Spleen (tissue), 7 donors: ENCODE measurements around the gene SHANK1.

Experiments
- CTCF ChIP-seq, 11 experiments: fragments of 200-600 bp in 7 of 11; fragments of 450-650 bp in 4 of 11; sonication (generic) in 4 of 11; IDR thresholded peaks in 8 of 11; conservative IDR thresholded peaks in 3 of 11; 1 replicate in 7 of 11; 2 replicates in 4 of 11; pipeline versions ENCODE4 v1.4.0 to v1.8.0; 2016 to 2021; ENCODE audit warnings: antibody characterized with exemption in 11 of 11, inconsistent platforms in 4 of 11, mild to moderate bottlenecking in 1 of 11
- POLR2A ChIP-seq, 3 donors: fragments of 450-650 bp; IDR thresholded peaks; one replicate each; pipeline ENCODE4 v1.5.1; 2017; ENCODE audit warnings: antibody characterized with exemption in 3 of 3, mild to moderate bottlenecking in 1 of 3
- POLR2AphosphoS5 ChIP-seq, 3 donors: sonication (generic); formaldehyde crosslinking; IDR thresholded peaks; one replicate each; pipeline ENCODE4 v1.5.1; 2017; ENCODE audit warnings: antibody characterized with exemption in 3 of 3
- donor health status: DM: no; HTN: no; CAD: no; lungs with moderate emphysema.
- donor health status: DM: no; HTN: no; CAD: no.
- donor health status: DM: no; HTN: no; CAD: no.

GRCh38 chr19:50667759-50668231 lies 51.8 kb downstream of the SHANK1 start:
- no peak for TF ChIP-seq POLR2AphosphoS5 (IDR thresholded peaks at IDR 0.05)
- no peak for TF ChIP-seq CTCF (IDR thresholded peaks at IDR 0.05 in 8 of 11, conservative IDR thresholded peaks at IDR 0.05 in 3 of 11)
- no peak for TF ChIP-seq POLR2A (IDR thresholded peaks at IDR 0.05)
